Coronary artery (tissue), 2 donors: ENCODE measurements around the gene HNRNPF.
"Not testable (repeated sequence)": the region's sequence is repeated elsewhere in the genome, so short reads cannot be mapped to it uniquely, and the experiment has no call there.

Source experiments
- DNase-seq: peaks from one replicate; pipeline ENCODE4 v3.0.0-alpha.2; 2017; ENCODE audit warnings: low spot score
- H3K27ac ChIP-seq, 2 donors: fragments of 200-600 bp; sonication (generic); one replicate each; pipeline ENCODE4 v1.5.1; 2016 to 2019
- H3K4me3 ChIP-seq: fragments of 200-600 bp; sonication (generic); 2 replicates; pipeline ENCODE4 v1.5.1; 2016; ENCODE audit warnings: mild to moderate bottlenecking, moderate library complexity
- TF ChIP-seq, protein P1 (sequence below): fragments of 200-600 bp; sonication (generic); IDR thresholded peaks from one replicate; pipeline ENCODE4 v1.5.1; 2019; ENCODE audit warnings: antibody characterized with exemption

HNRNPF gene

DNA sequence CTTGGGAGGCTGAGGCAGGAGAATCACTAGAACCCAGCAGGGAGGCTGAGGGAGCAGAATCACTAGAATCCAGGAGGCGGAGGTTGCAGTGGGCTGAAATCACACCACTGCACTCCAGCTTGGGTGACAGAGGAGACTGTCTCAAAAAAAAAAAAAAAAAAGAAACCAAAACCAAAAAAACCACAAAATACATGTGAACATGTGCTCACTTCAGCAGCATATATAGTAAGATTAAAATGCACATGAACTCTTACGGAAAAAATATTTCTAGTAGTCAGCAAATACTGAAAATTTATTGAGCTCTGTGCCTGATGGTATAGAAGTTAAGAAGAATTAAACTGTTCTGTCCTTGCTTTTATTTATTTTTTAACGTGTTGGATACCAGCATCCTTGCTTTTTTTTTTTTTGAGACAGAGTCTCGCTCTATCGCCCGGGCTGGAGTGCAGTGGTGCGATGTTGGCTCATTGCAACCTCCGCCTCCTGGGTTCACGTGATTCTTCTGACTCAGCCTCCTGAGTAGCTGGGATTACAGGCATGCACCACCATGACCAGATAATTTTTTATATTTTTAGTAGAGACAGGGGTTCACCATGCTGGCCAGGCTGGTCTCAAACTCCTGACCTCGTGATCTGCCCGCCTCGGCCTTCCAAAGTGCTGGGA lies 18.3 kb upstream of the HNRNPF start:
- H3K27ac ChIP-seq, result no peak overlapping the region
- no peak overlapping the region for H3K4me3 ChIP-seq
- TF ChIP-seq, protein P1, sequence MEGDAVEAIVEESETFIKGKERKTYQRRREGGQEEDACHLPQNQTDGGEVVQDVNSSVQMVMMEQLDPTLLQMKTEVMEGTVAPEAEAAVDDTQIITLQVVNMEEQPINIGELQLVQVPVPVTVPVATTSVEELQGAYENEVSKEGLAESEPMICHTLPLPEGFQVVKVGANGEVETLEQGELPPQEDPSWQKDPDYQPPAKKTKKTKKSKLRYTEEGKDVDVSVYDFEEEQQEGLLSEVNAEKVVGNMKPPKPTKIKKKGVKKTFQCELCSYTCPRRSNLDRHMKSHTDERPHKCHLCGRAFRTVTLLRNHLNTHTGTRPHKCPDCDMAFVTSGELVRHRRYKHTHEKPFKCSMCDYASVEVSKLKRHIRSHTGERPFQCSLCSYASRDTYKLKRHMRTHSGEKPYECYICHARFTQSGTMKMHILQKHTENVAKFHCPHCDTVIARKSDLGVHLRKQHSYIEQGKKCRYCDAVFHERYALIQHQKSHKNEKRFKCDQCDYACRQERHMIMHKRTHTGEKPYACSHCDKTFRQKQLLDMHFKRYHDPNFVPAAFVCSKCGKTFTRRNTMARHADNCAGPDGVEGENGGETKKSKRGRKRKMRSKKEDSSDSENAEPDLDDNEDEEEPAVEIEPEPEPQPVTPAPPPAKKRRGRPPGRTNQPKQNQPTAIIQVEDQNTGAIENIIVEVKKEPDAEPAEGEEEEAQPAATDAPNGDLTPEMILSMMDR, result no peak
- DNase-seq, result no peak

DNA sequence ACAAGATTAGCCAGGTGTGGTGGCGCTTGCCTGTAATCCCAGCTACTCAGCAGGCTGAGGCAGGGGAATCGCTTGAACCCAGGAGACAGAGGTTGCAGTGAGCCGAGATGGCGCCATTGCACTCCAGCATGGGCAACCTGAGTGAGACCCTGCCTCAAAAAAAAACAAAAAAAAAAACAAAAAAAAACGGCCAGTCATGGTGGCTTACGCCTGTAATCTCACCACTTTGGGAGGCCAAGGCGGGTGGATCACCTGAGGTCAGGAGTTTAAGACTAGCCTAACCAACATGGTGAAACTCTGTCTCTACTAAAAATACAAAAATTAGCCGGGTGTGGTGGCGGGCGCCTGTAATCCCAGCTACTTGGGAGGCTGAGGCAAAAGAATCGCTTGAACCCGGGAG lies 17.5 kb upstream of the HNRNPF start:
- not testable (repeated sequence) for H3K4me3 ChIP-seq, H3K27ac ChIP-seq, DNase-seq

DNA sequence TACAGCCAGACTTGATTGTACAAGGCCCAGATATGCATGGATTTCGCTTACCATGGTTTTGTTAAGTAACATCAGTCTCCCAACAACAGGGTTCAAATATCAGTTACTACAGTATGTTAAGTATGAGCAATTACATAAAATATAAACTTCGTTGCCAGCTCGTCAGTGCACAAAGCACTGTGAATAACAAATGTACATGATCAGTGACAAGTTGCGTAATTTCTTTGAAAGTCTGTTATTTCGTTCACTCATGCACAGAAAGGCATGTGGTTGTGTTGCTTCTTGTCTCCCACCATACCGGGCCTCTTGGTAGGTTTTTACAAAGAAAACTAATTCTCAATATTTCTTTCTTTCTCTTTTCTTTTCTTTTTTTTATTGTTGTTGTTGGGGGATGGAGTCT lies 15.4 kb upstream of the HNRNPF start:
- Histone ChIP-seq H3K27ac (no peak overlapping the region), H3K4me3 (no peak overlapping the region)
- TF ChIP-seq, protein P1, result no peak
- DNase-seq, result no peak

DNA sequence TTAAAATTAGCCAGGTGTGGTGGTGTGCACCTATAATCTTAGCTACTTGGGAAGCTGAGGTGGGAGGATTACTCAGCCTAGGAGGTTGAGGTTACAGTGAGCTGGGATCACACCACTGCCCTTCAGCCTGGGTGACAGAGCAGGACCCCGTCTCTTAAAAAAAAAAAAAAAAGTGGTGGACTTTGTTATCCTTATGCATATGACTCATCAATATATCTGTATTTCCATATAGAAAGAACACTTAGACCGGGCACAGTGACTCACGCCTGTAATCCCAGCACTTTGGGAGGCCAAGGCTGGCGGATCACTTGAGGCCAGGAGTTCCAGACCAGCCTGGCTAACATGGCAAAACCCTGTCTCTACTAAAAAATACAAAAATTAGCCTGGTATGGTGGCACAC lies 13.0 kb upstream of the HNRNPF start:
- not testable (repeated sequence) for DNase-seq, H3K4me3 ChIP-seq
- peak overlapping the region in 1 of 2 donors; percentile 97 for H3K27ac ChIP-seq

DNA sequence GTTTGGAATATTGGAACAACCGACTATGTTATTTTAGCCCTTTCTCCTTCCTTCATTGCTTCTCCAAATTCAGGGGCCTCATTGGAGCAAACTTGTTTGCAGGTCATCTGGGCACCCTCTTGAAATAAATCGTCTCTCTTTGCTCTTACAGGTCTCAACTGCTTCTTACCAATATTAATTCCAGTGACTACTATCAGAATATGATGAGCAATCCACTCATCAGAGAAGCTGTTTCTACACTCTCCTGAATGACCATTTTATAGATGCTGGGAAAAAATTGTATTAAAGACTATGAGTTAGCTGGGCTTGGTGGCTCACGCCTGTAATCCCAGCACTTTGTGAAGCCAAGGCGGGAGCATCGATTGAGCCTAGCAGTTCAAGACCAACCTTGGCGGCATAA lies 12.5 kb upstream of the HNRNPF start:
- TF ChIP-seq, protein P1, result no peak
- no peak for DNase-seq
- no peak overlapping the region for H3K4me3 ChIP-seq
- peak overlapping the region; percentile 92 to 97 for H3K27ac ChIP-seq

DNA sequence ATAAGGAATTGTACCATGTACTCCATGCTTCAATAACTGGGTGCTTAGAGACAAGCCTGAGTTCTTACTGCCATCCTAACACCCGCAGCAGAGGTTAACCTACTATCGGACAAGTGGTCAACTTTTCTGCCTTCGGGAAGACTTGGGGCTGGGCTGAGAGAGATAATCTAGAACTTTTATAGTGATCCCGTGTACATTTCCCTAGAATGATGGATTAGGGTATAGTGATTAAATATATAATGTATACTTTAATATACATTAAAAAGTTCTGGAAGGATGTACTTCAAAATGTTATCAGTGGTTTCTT lies 12.2 kb upstream of the HNRNPF start:
- Histone ChIP-seq H3K27ac (peak overlapping the region; percentile 92 to 97), H3K4me3 (peak overlapping the region; percentile 76)
- DNase-seq, result no peak
- TF ChIP-seq, protein P1, result no peak

DNA sequence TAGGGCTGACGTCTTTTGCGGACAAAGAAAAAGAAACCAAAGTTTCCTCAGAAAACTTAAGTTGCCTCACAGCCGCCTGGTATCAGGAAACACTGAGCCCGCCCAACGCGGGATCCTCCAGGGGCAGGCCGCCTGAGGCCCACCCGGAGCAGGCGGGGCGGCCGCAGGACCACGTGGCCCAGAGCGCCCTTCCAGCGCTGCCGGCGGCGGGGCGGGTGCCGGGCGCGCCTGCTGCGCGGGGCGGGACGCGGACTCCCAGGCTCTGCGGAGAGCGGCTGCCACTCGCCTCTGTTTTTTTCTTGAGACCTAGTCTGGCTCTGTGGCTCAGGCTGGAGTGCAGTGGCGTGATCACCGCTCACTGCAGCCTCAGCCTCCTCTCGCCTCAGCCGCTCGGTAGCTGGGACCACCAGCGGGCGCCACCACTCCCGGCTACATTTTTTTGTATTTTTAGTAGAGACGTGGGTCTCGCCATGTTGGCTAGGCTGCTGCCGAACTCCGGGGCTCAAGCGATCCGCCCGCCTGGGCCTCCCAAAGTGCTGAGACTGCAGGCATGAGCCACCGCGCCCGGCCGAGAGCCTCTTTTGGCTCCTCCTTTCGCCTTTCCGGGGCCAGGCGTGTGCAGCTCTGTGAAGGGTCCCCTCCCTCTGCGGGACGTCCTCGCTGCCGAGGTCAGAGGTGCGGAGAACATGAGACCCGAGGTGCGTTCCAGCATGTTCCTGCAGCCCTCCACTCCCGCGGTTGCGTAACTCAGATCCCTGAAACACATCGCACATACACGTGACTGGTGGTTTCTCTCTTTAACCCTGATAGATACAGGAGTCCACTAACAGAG lies 11.6 kb upstream of the HNRNPF start:
- Histone ChIP-seq H3K27ac (peak overlapping the region; percentile 92 to 97), H3K4me3 (peak overlapping the region; percentile 76)
- DNase-seq, result peak; percentile 94
- TF ChIP-seq, protein P1, result no peak

DNA sequence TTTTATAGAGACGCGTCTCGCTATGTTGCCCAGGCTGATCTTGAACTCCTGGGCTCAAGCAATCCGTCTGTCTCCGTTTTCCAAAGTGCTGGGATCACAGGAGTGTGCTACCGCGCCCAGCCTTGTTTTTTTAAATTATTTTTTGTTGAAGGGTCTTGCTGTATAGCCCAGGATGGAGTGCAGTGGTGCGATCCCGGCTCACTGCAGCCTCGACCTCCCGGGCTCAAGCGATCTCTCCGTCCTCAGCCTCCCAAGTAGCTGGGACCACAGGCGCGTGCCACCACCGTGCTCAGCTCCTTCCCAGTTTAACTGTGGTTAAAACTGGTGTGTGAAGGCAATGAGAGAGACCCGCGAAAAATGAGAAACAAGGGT lies 11.0 kb upstream of the HNRNPF start:
- TF ChIP-seq, protein P1, result no peak
- peak overlapping the region; percentile 92 to 97 for H3K27ac ChIP-seq
- H3K4me3 ChIP-seq, result peak overlapping the region; percentile 76
- no peak for DNase-seq
